Smooth muscle cell (in vitro differentiated cells): ENCODE data around the gene HNF4A. TPM values are rescaled to one million over a fixed set of nuclear protein-coding genes. Genes with fewer than 3 reads are reported as not detected.

Source experiments
- DNase-seq: peaks from one replicate; lab custom pipeline; 2025; ENCODE audit not compliant: unreplicated experiment; lab: John Stamatoyannopoulos, UW
- H2AFZ ChIP-seq: fragments of 200-600 bp; sonication (generic); 2 replicates; pipeline ENCODE4 v1.6.0; 2016; ENCODE audit warnings: antibody characterized with exemption, low read depth, mild to moderate bottlenecking
- H3F3A ChIP-seq: fragments of 200-600 bp; sonication (generic); 2 replicates; pipeline ENCODE4 v1.6.0; 2017; ENCODE audit warnings: antibody characterized with exemption, low read depth
- H3K27ac ChIP-seq: fragments of 200-600 bp; sonication (generic); 2 replicates; pipeline ENCODE4 v1.5.1; 2016; ENCODE audit warnings: low read depth, mild to moderate bottlenecking
- H3K27me3 ChIP-seq: fragments of 200-600 bp; sonication (generic); 2 replicates; pipeline ENCODE4 v1.6.1; 2016; ENCODE audit warnings: low read depth, mild to moderate bottlenecking
- H3K36me3 ChIP-seq: fragments of 200-600 bp; sonication (generic); 2 replicates; pipeline ENCODE4 v1.5.1; 2016; ENCODE audit warnings: low read depth
- H3K4me1 ChIP-seq: fragments of 200-600 bp; sonication (generic); 2 replicates; pipeline ENCODE4 v1.5.1; 2016; ENCODE audit warnings: low read depth
- H3K4me2 ChIP-seq: fragments of 200-600 bp; sonication (generic); 2 replicates; pipeline ENCODE4 v1.6.0; 2016; ENCODE audit warnings: mild to moderate bottlenecking
- H3K4me3 ChIP-seq: fragments of 200-600 bp; sonication (generic); 2 replicates; pipeline ENCODE4 v1.5.1; 2016; ENCODE audit warnings: mild to moderate bottlenecking
- H3K79me2 ChIP-seq: fragments of 200-600 bp; sonication (generic); 2 replicates; pipeline ENCODE4 v1.6.0; 2016; ENCODE audit warnings: low read depth, mild to moderate bottlenecking
- H3K9ac ChIP-seq: fragments of 200-600 bp; sonication (generic); 2 replicates; pipeline ENCODE4 v1.6.0; 2016; ENCODE audit warnings: low read depth
- H3K9me3 ChIP-seq: fragments of 200-600 bp; sonication (generic); replicated peaks from 2 replicates; pipeline ENCODE4 v1.5.1; 2016; ENCODE audit warnings: low read depth
- H4K20me1 ChIP-seq: fragments of 200-600 bp; sonication (generic); 2 replicates; pipeline ENCODE4 v1.6.0; 2016; ENCODE audit warnings: low read depth
- CTCF ChIP-seq: fragments of 200-600 bp; sonication (generic); IDR thresholded peaks from 2 replicates; pipeline ENCODE4 v1.5.1; 2017; ENCODE audit warnings: borderline replicate concordance, mild to moderate bottlenecking, antibody characterized with exemption; ENCODE audit not compliant: insufficient read depth, poor library complexity, severe bottlenecking
- WGBS: methylation state at CpG from one replicate; pipeline ENCODE4 v1.1.7; 2016; ENCODE audit warnings: low lambda C conversion rate; 5-methylcytosine and 5-hydroxymethylcytosine counted together
- polyA plus RNA-seq: library from polyadenylated mRNA; unstranded; fragments of >200 nt; fragmentation: Nextera tagmentation; extraction: Ambion mirVana; gene quantifications from 2 replicates; pipeline ENCODE4 v1.2.1, GENCODE V29; 2016
- total RNA-seq: library from RNA; depleted of rRNA; stranded (reverse); fragments of >200 nt; gene quantifications from 2 replicates; pipeline ENCODE4 v1.2.3, GENCODE V29; 2014

HNF4A gene
- total and polyA plus RNA-seq, 2 experiments from 2014 or later = not detected

GRCh38 chr20:44475372-44475693, 119.8 kb downstream of the HNF4A start:
- WGBS = 39% methylated on average over 2 of the region's 2 CpGs
- Histone ChIP-seq H3K4me1 (peaks cover 4% of the 10 kb centered on the region), H3K36me3 (no peaks in the 10 kb centered on the region), H3K27me3 (no peaks in the 10 kb centered on the region), H3K9ac (peak overlapping the region; percentile 92), H4K20me1 (no peaks in the 10 kb centered on the region), H3K4me3 (peak overlapping the region; percentile 87), H3K9me3 (no peaks in the 10 kb centered on the region), H3K27ac (peak overlapping the region; percentile 79), H2AFZ (peak overlapping the region; percentile 89), H3K4me2 (peak overlapping the region; percentile 95), H3K79me2 (peaks cover 7% of the 10 kb centered on the region), H3F3A (no peaks in the 10 kb centered on the region)
- no peak for TF ChIP-seq CTCF
- DNase-seq = no peak

- WGBS = 4% methylated on average over 55 of the region's 55 CpGs
Observed at GRCh38 chr20:44475694-44476560, 120.4 kb downstream of the HNF4A start, which contains the start of gene TTPAL. TSS of gene TTPAL (plus strand) at chr20:44475874. CDS start at chr20:44480000, 4,126 bp downstream.

GRCh38 chr20:44477151-44477550, 121.7 kb downstream of the HNF4A start:
- H4K20me1 ChIP-seq = no peaks in the 10 kb centered on the region
- H3K4me3 ChIP-seq = no peak overlapping the region
- TF ChIP-seq CTCF = no peak
- DNase-seq = no peak
- no peaks in the 10 kb centered on the region for H3F3A ChIP-seq
- H3K79me2 ChIP-seq = peaks cover 7% of the 10 kb centered on the region
- no peak overlapping the region for H2AFZ ChIP-seq
- no peaks in the 10 kb centered on the region for H3K27me3 ChIP-seq
- H3K4me1 ChIP-seq = peaks cover 4% of the 10 kb centered on the region
- no peaks in the 10 kb centered on the region for H3K9me3 ChIP-seq
- H3K9ac ChIP-seq = no peak overlapping the region
- H3K36me3 ChIP-seq = no peaks in the 10 kb centered on the region
- peak overlapping the region; percentile 79 for H3K27ac ChIP-seq
- 95% methylated on average over 3 of the region's 3 CpGs for WGBS
- peak overlapping the region; percentile 95 for H3K4me2 ChIP-seq

More at GRCh38 chr20:44475694-44476560, 120.4 kb downstream of the HNF4A start, which contains the start of gene TTPAL:
- Histone ChIP-seq H3F3A (no peaks in the 10 kb centered on the region), H3K4me2 (peak within 1 kb of the TSS; percentile 95), H3K9ac (peak within 1 kb of the TSS; percentile 92), H3K79me2 (peaks cover 7% of the 10 kb centered on the region), H3K9me3 (no peaks in the 10 kb centered on the region), H3K4me3 (peak within 1 kb of the TSS; percentile 87), H3K27ac (peak within 1 kb of the TSS; percentile 79), H3K4me1 (peaks cover 4% of the 10 kb centered on the region), H2AFZ (peak within 1 kb of the TSS; percentile 89), H3K27me3 (no peaks in the 10 kb centered on the region), H3K36me3 (no peaks in the 10 kb centered on the region), H4K20me1 (no peaks in the 10 kb centered on the region)
- DNase-seq = peak; percentile 33
- peak; percentile 13 for TF ChIP-seq CTCF
